Activated naive CD8-positive, alpha-beta T cell (primary cell): ENCODE measurements around the gene PLCB3.
"Not testable (repeated sequence)": the region's sequence is repeated elsewhere in the genome, so short reads cannot be mapped to it uniquely, and the experiment has no call there.

Experiments used
- H3K27ac Mint-ChIP-seq: one replicate; pipeline ENCODE4 v1.8.0; 2021; ENCODE audit warnings: mixed read lengths
- H3K27me3 Mint-ChIP-seq: one replicate; pipeline ENCODE4 v1.8.0; 2021; ENCODE audit warnings: mixed read lengths
- H3K36me3 Mint-ChIP-seq: one replicate; pipeline ENCODE4 v1.8.0; 2021; ENCODE audit warnings: mixed read lengths
- H3K4me1 Mint-ChIP-seq: one replicate; pipeline ENCODE4 v1.8.0; 2021; ENCODE audit warnings: low read depth, mixed read lengths
- H3K4me3 Mint-ChIP-seq: one replicate; pipeline ENCODE4 v1.8.0; 2021; ENCODE audit warnings: mild to moderate bottlenecking, mixed read lengths
- H3K9me3 Mint-ChIP-seq: one replicate; pipeline ENCODE4 v1.8.0; 2021; ENCODE audit warnings: low read depth, mixed read lengths

PLCB3 gene

GRCh38 chr11:64315667-64316526, 64.6 kb downstream of the PLCB3 start:
- not testable (repeated sequence) for H3K9me3 Mint-ChIP-seq, H3K27me3 Mint-ChIP-seq
- Mint-ChIP-seq H3K27ac (peak overlapping the region; percentile 99), H3K4me1 (peaks cover 39% of the 10 kb centered on the region), H3K36me3 (peaks cover 10% of the 10 kb centered on the region), H3K4me3 (peak overlapping the region; percentile 97)

DNA sequence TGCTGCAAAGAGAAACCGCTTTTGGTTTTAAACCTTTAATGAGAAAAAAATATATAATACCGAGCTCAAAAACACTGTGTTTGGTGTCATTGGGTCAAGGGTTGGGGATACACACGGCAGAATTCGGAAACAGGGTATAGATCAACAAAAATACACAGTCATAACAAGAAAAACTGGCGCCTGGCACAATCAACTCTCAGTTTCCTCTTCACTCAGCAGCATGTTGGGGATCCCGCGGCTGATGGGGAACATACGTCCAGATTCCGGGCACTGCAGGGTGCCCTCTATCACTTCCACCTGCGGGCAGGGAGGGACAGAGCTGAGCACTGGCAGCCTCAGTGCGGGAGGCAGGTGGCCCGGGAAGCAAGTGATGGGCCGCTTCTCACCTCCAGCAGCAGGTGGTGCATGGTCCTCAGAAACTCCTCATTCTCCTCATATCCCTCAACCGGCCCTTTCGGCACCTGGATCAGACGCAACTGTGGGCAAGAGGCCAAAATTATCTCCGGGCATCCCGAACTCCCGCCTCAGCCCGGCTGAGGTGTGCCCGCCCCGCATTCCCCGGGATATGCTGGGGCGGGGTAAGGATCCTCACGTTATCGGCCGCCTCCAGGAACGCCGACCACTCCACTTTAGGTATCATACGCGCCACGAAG, 65.5 kb downstream of the PLCB3 start:
- no peaks in the 10 kb centered on the region for H3K27me3 Mint-ChIP-seq
- peak overlapping the region; percentile 97 for H3K4me3 Mint-ChIP-seq
- peaks cover 38% of the 10 kb centered on the region for H3K4me1 Mint-ChIP-seq
- H3K36me3 Mint-ChIP-seq = peaks cover 10% of the 10 kb centered on the region
- H3K9me3 Mint-ChIP-seq = no peaks in the 10 kb centered on the region
- peak overlapping the region; percentile 99 for H3K27ac Mint-ChIP-seq

DNA sequence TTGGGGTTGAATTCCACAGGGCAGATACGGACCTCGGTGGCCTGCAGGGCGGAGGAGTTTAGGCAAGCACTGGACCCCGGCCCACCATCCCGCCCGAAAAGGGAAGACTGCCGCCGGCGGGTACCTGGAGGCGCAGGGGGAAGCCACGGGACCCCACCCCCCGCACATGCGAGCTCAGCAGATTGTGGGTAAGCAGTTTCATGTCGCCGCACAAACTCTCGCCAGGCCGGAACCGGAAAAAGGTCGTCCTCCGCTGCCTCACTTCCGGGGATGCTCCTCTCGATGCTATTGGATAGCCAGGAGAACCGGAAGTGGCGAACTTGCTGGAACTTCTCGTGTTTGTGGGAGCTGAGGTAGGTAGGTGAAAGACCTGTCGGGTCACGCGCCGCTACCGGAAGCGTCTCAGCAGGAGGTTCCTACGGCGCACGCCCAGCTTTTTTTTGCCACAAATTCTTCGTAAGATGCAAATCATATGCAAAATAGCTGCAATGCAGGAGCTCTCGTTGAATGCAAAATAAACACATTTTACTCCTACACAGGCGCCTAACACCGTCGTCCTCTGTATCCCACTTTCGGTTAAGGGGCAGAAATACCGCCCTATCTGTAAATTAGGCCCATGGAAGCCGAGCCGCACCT, 66.1 kb downstream of the PLCB3 start, which contains the start of gene TRMT112:
Gene TRMT112, minus strand, starts transcription at position 235 of the 636 bp plus-strand sequence. Its CDS starts 33 bp downstream, at position 202.
- Mint-ChIP-seq H3K36me3 (peaks cover 10% of the 10 kb centered on the region), H3K27me3 (no peaks in the 10 kb centered on the region), H3K4me1 (peaks cover 37% of the 10 kb centered on the region), H3K27ac (peak within 1 kb of the TSS; percentile 99), H3K4me3 (peak within 1 kb of the TSS; percentile 97), H3K9me3 (no peaks in the 10 kb centered on the region)

DNA sequence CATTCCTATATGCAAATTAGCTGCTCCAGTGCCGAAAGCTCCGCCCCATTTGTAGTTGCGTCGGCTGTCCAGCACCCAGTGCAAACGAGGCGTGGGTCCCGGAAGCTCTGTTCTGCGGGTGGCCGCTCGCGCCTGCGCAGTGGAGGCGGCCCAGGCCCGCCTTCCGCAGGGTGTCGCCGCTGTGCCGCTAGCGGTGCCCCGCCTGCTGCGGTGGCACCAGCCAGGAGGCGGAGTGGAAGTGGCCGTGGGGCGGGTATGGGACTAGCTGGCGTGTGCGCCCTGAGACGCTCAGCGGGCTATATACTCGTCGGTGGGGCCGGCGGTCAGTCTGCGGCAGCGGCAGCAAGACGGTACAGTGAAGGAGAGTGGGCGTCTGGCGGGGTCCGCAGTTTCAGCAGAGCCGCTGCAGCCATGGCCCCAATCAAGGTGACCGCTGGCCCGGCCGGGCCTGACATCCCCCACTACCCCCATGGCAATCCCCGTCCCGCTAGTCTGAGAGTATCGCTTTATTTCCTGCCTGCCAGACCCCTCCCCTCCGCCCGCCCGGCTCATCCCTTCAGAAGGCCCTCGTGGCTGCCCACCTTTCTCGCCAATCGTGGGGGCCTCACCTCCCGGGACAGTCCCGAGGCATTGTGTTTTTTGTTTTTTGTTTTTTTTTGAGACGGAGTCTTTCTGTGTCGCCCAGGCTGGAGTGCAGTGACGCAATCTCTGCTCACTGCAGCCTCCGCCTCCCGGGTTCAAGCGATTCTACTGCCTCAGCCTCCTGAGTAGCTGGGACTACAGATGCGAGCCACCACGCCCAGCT, 66.8 kb downstream of the PLCB3 start, which contains the start of gene PRDX5:
Gene PRDX5, plus strand, starts transcription at position 161 of the 805 bp plus-strand sequence. Its CDS starts 95 bp downstream, at position 256.
- H3K9me3 Mint-ChIP-seq = no peaks in the 10 kb centered on the region
- H3K4me1 Mint-ChIP-seq = peaks cover 30% of the 10 kb centered on the region
- H3K27ac Mint-ChIP-seq = peak within 1 kb of the TSS; percentile 99
- peak within 1 kb of the TSS; percentile 97 for H3K4me3 Mint-ChIP-seq
- H3K36me3 Mint-ChIP-seq = peaks cover 8% of the 10 kb centered on the region
- no peaks in the 10 kb centered on the region for H3K27me3 Mint-ChIP-seq
